SK-N-SH treated with all-trans-retinoic acid at 6 μM for 48 hours (cell line): ENCODE data around the gene NPAS2.

Source experiments
- BACH2 ChIP-seq: fragments of 250-450 bp; sonication (Bioruptor Pico); IDR thresholded peaks from 2 replicates; pipeline ENCODE4 v1.9.0; 2021; ENCODE audit warnings: mild to moderate bottlenecking, borderline replicate concordance
- ESRRG ChIP-seq: fragments of 250-450 bp; sonication (Bioruptor Pico); IDR thresholded peaks from 2 replicates; pipeline ENCODE4 v1.6.1; 2021; ENCODE audit warnings: mild to moderate bottlenecking
- PPARA ChIP-seq: fragments of 250-450 bp; sonication (Bioruptor Pico); IDR thresholded peaks from 2 replicates; pipeline ENCODE4 v1.5.0; 2020; ENCODE audit warnings: mild to moderate bottlenecking, borderline replicate concordance
- RARB ChIP-seq: fragments of 250-450 bp; sonication (Bioruptor Pico); IDR thresholded peaks from 2 replicates; pipeline ENCODE4 v1.8.0; 2021; ENCODE audit warnings: mild to moderate bottlenecking, moderate library complexity
- SNAI2 ChIP-seq: fragments of 250-450 bp; sonication (Bioruptor Pico); IDR thresholded peaks from 2 replicates; pipeline ENCODE4 v1.5.0; 2020; ENCODE audit warnings: mild to moderate bottlenecking, moderate library complexity
- ZFP30 ChIP-seq: fragments of 450-650 bp; formaldehyde crosslinking; IDR thresholded peaks from 2 replicates; pipeline ENCODE4 v1.5.0; 2022; ENCODE audit warnings: mild to moderate bottlenecking, moderate library complexity
- ZNF565 ChIP-seq: fragments of 450-650 bp; formaldehyde crosslinking; conservative IDR thresholded peaks from 2 replicates; pipeline ENCODE4 v1.5.0; 2020; ENCODE audit warnings: low read depth, mild to moderate bottlenecking, moderate library complexity
- TF ChIP-seq, protein P1 (sequence below): fragments of 250-450 bp; sonication (Bioruptor Pico); IDR thresholded peaks from 2 replicates; pipeline ENCODE4 v1.8.0; 2020; ENCODE audit warnings: mild to moderate bottlenecking, moderate library complexity, borderline replicate concordance
- TF ChIP-seq, protein P2 (sequence below): fragments of 250-450 bp; sonication (Bioruptor Pico); IDR thresholded peaks from 2 replicates; pipeline ENCODE4 v1.5.1; 2021; ENCODE audit warnings: mild to moderate bottlenecking, moderate library complexity

DNA sequence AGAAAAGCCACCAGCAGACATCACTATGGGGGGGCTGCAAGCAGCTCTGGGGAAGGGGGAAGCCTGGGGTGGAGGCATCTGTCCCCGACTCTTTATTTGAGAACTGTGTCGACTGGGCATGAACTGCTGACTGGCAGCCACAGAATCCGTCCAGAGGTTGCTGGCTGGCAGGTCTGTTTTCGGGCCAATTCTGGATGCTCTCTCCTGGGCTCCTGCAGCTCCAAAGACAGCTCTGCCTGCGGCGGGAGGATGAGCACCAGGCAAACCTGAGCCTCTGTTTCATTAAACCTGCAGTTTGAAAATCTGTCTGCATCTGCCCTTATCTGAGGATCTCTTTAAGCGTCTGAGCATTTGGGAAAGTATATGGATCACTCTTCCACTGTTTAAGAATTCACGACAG, 147.8 kb downstream of the NPAS2 start:
- TF ChIP-seq, protein P1, sequence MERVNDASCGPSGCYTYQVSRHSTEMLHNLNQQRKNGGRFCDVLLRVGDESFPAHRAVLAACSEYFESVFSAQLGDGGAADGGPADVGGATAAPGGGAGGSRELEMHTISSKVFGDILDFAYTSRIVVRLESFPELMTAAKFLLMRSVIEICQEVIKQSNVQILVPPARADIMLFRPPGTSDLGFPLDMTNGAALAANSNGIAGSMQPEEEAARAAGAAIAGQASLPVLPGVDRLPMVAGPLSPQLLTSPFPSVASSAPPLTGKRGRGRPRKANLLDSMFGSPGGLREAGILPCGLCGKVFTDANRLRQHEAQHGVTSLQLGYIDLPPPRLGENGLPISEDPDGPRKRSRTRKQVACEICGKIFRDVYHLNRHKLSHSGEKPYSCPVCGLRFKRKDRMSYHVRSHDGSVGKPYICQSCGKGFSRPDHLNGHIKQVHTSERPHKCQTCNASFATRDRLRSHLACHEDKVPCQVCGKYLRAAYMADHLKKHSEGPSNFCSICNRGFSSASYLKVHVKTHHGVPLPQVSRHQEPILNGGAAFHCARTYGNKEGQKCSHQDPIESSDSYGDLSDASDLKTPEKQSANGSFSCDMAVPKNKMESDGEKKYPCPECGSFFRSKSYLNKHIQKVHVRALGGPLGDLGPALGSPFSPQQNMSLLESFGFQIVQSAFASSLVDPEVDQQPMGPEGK (CRISPR knock-in tag), result no peak
- no peak for TF ChIP-seq ZNF565 (CRISPR knock-in tag)
- TF ChIP-seq ESRRG (CRISPR knock-in tag), result no peak
- no peak for TF ChIP-seq ZFP30 (CRISPR knock-in tag)
- no peak for TF ChIP-seq SNAI2 (CRISPR knock-in tag)
- TF ChIP-seq BACH2, result no peak
- TF ChIP-seq, protein P2, sequence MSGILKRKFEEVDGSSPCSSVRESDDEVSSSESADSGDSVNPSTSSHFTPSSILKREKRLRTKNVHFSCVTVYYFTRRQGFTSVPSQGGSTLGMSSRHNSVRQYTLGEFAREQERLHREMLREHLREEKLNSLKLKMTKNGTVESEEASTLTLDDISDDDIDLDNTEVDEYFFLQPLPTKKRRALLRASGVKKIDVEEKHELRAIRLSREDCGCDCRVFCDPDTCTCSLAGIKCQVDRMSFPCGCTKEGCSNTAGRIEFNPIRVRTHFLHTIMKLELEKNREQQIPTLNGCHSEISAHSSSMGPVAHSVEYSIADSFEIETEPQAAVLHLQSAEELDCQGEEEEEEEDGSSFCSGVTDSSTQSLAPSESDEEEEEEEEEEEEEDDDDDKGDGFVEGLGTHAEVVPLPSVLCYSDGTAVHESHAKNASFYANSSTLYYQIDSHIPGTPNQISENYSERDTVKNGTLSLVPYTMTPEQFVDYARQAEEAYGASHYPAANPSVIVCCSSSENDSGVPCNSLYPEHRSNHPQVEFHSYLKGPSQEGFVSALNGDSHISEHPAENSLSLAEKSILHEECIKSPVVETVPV (CRISPR knock-in tag), result no peak
- TF ChIP-seq RARB (CRISPR knock-in tag), result no peak
- TF ChIP-seq PPARA (CRISPR knock-in tag), result no peak
